HCT116 (cell line): ENCODE results near the gene UBE2H.

Source experiments
- EZH2 ChIP-seq: fragments of 200-600 bp; sonication (generic); IDR thresholded peaks from 2 replicates; pipeline ENCODE4 v1.6.1; 2017; ENCODE audit warnings: antibody characterized with exemption, mixed run types
- EZH2phosphoT487 ChIP-seq: fragments of 200-600 bp; IDR thresholded peaks from 2 replicates; pipeline ENCODE4 v1.6.1; 2018; ENCODE audit warnings: antibody characterized with exemption, borderline replicate concordance
- JUND ChIP-seq: IDR thresholded peaks from 2 replicates; pipeline ENCODE4 v1.6.1; 2012
- POLR2A ChIP-seq: IDR thresholded peaks from 2 replicates; pipeline ENCODE4 v1.7.0; 2011; ENCODE audit warnings: borderline replicate concordance; ENCODE audit not compliant: insufficient read depth, insufficient read length; ENCODE audit errors: extremely low read depth
- RAD21 ChIP-seq: IDR thresholded peaks from 2 replicates; pipeline ENCODE4 v1.6.1; 2012; ENCODE audit warnings: low read depth, mild to moderate bottlenecking
- TF ChIP-seq, protein P1 (sequence below): IDR thresholded peaks from 2 replicates; pipeline ENCODE4 v1.6.1; 2011; ENCODE audit warnings: mild to moderate bottlenecking, low read length, moderate library complexity; ENCODE audit not compliant: insufficient replicate concordance; ENCODE audit errors: extremely low read depth
- TF ChIP-seq, protein P2 (sequence below), 3 experiments: fragments of 200-600 bp in 1 of 3; sonication (generic) in 1 of 3; IDR thresholded peaks in 2 of 3; conservative IDR thresholded peaks in 1 of 3; 2 replicates each; pipeline ENCODE4 v1.5.1; 2012 to 2017; ENCODE audit warnings: low read depth in 2 of 3, low read length in 2 of 3, antibody characterized with exemption in 1 of 3, borderline replicate concordance in 1 of 3, control low read depth in 1 of 3, mild to moderate bottlenecking in 1 of 3, mixed read lengths in 1 of 3, mixed run types in 1 of 3, moderate library complexity in 1 of 3; ENCODE audit not compliant: insufficient read depth in 1 of 3

DNA sequence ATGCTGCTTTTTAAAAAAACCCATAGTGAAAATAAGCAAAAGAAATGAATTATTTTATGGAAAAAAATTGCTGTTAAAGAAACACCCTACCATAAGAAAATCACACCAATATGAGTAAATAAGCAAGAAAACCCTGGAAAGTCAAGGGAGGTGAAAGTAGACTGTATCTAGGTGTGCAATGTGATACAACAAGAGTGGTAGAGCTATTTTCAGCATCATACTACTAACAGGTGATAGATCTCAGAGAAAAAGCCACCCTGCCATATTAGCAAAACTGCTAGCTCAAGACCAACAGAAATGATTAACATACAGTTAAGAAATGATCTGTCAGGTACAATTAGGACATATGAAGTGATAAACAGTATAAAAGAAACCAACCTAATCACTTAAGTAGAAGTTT lies 54.8 kb downstream of the UBE2H start:
- TF ChIP-seq, protein P1, sequence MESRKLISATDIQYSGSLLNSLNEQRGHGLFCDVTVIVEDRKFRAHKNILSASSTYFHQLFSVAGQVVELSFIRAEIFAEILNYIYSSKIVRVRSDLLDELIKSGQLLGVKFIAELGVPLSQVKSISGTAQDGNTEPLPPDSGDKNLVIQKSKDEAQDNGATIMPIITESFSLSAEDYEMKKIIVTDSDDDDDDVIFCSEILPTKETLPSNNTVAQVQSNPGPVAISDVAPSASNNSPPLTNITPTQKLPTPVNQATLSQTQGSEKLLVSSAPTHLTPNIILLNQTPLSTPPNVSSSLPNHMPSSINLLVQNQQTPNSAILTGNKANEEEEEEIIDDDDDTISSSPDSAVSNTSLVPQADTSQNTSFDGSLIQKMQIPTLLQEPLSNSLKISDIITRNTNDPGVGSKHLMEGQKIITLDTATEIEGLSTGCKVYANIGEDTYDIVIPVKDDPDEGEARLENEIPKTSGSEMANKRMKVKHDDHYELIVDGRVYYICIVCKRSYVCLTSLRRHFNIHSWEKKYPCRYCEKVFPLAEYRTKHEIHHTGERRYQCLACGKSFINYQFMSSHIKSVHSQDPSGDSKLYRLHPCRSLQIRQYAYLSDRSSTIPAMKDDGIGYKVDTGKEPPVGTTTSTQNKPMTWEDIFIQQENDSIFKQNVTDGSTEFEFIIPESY, result no peak
- no peak for TF ChIP-seq POLR2A
- TF ChIP-seq RAD21, result no peak
- no peak for TF ChIP-seq EZH2
- TF ChIP-seq JUND, result no peak
- TF ChIP-seq, protein P2, sequence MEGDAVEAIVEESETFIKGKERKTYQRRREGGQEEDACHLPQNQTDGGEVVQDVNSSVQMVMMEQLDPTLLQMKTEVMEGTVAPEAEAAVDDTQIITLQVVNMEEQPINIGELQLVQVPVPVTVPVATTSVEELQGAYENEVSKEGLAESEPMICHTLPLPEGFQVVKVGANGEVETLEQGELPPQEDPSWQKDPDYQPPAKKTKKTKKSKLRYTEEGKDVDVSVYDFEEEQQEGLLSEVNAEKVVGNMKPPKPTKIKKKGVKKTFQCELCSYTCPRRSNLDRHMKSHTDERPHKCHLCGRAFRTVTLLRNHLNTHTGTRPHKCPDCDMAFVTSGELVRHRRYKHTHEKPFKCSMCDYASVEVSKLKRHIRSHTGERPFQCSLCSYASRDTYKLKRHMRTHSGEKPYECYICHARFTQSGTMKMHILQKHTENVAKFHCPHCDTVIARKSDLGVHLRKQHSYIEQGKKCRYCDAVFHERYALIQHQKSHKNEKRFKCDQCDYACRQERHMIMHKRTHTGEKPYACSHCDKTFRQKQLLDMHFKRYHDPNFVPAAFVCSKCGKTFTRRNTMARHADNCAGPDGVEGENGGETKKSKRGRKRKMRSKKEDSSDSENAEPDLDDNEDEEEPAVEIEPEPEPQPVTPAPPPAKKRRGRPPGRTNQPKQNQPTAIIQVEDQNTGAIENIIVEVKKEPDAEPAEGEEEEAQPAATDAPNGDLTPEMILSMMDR (IDR thresholded peaks at IDR 0.05 in 2 of 3, conservative IDR thresholded peaks at IDR 0.05 in 1 of 3; ENCODE audit: borderline replicate concordance in 1 of 3, insufficient read depth in 1 of 3, low read depth in 2 of 3, low read length in 2 of 3), result no peak
- TF ChIP-seq EZH2phosphoT487, result no peak
